AG10803 (cell line): ENCODE results near the gene GDF15.

Experiments
- DNase-seq: peaks from one replicate; pipeline ENCODE4 v3.0.0; 2010; ENCODE audit warnings: low read depth
- H3K4me3 ChIP-seq: 2 replicates; pipeline ENCODE4 v1.5.1; 2011; ENCODE audit warnings: mild to moderate bottlenecking, low read length, control low read depth
- TF ChIP-seq, protein P1 (sequence below): conservative IDR thresholded peaks from 2 replicates; pipeline ENCODE4 v1.5.1; 2011; ENCODE audit warnings: mild to moderate bottlenecking, low read length, control low read depth, inconsistent platforms

Gene GDF15

DNA sequence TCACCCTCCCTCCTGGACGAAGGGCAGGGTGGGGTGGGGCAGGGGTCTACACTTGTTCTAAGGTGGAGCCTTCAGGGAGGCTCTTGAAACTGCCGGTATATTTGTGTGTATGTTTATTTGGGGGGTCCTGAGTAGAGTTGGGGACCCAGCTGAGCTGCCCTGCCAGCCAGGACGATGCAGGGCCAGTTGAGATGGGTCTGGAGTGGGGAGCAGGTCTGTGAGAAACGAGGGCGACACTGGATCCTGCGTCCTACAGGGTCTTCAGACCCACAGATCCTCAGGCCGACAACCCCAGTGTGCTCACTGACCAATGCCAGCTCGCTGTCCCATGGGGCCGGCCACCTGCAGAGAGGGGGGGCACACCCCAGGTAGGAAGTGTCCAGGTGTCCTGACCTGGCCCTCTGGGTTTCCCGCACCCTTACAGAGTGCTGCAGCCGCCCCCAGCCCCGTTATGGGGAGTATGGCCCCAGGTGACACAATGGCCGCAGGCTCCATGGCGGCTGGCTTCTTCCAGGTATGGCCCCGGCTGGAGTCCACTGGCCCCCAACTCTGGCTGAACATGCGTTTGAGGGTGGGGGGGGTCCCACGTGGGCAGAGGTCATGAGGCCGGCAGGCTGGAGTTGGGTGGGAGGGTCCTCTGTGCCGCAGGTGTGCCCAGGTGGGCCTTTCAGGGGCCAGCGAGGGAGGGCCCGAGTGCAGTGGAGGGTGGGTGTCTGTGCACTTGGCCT is 44.6 kb downstream of the GDF15 start:
- DNase-seq = no peak
- TF ChIP-seq, protein P1, sequence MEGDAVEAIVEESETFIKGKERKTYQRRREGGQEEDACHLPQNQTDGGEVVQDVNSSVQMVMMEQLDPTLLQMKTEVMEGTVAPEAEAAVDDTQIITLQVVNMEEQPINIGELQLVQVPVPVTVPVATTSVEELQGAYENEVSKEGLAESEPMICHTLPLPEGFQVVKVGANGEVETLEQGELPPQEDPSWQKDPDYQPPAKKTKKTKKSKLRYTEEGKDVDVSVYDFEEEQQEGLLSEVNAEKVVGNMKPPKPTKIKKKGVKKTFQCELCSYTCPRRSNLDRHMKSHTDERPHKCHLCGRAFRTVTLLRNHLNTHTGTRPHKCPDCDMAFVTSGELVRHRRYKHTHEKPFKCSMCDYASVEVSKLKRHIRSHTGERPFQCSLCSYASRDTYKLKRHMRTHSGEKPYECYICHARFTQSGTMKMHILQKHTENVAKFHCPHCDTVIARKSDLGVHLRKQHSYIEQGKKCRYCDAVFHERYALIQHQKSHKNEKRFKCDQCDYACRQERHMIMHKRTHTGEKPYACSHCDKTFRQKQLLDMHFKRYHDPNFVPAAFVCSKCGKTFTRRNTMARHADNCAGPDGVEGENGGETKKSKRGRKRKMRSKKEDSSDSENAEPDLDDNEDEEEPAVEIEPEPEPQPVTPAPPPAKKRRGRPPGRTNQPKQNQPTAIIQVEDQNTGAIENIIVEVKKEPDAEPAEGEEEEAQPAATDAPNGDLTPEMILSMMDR = no peak

DNA sequence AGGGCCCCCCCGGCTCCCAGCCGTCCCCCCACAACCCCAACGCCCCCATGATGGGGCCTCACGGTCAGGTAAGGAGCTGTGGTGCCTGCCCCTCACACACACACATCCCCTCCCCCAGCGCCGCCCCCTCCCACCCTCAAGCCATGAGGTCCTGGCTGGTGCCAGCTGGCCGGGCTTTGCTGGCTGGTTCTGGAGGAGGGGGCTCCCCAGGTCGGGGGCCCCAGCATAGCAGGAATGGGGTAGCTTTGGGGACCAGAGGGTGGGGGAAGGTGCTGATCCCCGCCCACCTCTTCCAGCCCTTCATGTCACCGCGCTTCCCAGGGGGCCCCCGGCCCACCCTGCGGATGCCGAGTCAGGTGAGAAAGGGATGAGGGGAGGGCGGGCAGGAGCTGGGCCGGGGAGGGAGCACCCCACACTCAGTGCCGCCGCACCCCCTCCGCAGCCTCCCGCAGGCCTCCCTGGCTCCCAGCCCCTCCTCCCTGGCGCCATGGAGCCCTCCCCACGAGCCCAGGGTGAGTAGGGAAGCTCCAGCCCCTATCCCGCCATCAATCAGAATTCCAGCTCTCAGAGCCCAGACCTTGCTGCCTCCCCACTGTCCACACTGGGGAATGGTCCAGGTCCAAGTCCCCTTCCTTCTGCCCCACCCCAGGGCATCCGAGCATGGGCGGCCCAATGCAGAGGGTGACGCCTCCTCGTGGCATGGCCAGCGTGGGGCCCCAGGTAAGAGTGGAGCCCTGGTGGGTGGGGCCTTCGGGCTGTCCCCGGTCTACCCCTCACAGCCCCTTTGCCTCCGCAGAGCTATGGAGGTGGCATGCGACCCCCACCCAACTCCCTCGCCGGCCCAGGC is 45.6 kb downstream of the GDF15 start:
- no peak overlapping the region for H3K4me3 ChIP-seq
- no peak for DNase-seq
- TF ChIP-seq, protein P1 = no peak

More for the DNA sequence above, 44.6 kb downstream of the GDF15 start:
- H3K4me3 ChIP-seq = no peak overlapping the region

DNA sequence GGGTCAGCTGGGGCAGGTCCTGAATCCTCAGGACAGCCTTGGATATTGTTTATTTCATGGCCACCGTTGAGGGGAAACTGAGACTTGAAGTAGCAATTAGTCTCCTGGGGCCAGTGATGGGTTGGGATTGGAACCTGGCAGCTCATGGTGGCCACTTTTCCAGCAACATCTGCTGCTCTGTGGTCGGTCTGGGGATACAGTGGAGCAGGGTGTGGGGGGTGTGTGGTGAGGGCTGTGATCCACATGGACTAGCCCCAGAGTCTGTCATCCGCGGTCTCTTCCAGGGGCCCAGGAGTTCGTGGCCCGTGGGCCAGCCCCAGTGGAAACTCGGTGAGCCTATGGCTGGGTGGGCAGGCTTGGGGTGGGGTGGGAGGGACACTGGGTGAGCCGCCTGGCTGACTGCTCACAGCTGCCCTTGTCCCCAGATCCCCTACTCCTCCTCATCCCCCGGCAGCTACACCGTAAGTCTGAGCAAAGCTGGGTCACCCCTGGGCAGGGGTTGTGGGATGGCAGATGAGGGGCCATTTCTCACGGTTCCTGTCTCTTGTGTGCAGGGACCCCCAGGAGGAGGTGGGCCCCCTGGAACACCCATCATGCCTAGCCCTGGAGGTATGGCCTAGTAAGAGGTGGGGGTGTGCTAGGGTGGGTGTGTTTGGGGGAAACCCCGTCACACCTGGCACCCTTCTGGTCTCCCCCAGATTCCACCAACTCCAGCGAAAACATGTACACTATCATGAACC is 46.5 kb downstream of the GDF15 start:
- TF ChIP-seq, protein P1 = no peak
- peak; percentile 52 for DNase-seq
- H3K4me3 ChIP-seq = no peak overlapping the region

DNA sequence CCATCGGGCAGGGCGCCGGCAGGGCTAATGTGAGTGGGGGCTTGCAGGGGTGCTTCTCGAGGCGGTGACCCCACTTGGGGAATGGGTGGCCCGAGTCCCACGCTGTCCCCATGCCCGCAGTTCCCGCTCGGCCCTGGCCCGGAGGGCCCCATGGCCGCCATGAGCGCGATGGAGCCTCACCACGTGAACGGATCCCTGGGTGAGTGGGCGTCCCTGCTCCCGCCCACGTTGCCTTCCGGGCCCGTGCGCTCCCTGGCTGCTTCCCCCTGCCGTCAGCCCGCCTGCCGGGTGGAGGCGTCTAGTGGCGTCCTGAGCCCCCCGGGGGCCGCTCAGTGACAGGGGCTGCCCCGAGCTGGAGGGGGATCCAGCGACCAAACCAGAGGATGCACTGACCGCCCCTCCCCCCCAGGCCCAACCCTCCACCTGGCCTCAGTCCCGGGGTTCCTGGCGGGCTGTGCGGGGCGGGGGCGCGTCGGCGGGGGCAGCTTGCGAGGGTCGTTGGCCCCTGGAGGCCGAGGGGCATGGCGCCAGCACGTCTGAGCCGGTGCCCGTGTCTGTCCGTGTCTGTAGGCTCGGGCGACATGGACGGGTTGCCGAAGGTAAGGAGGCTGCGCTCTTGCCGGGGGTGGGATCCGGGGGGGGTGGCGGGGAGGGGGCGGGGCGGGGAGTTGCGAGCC is 47.2 kb downstream of the GDF15 start:
- TF ChIP-seq, protein P1 = no peak
- DNase-seq = no peak
- peak overlapping the region; percentile 46 for H3K4me3 ChIP-seq

DNA sequence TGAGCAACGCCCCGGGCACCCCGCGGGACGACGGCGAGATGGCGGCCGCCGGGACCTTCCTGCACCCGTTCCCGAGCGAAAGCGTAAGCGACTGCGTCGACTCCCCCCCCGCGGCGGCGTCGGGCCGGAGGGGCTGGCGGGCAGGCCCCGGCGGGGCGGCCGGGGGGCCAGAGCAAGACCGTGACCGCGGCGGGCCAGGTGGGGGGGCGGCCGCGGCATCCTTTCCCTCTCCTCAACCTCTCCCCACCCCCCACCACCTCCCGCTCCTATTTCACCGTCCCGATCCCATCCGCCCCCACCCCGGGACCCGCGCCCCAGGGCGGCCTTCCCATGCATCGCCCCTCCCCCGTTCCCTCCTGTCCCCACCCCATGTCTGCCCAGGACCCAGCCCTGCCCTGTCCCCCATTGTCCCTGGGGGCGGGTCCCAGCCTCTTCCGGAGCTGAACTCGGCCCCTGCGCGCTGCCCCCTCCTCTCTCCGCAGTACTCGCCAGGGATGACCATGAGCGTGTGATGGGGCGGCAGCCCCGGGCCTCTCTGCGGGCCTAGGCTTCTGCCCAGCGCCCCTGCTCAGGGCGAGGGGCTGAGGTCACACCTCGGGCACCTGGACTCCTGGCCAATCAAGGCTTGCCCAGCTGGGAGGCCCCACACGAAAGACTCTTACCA is 47.9 kb downstream of the GDF15 start:
- no peak for DNase-seq
- peak overlapping the region; percentile 29 for H3K4me3 ChIP-seq
- TF ChIP-seq, protein P1 = no peak

DNA sequence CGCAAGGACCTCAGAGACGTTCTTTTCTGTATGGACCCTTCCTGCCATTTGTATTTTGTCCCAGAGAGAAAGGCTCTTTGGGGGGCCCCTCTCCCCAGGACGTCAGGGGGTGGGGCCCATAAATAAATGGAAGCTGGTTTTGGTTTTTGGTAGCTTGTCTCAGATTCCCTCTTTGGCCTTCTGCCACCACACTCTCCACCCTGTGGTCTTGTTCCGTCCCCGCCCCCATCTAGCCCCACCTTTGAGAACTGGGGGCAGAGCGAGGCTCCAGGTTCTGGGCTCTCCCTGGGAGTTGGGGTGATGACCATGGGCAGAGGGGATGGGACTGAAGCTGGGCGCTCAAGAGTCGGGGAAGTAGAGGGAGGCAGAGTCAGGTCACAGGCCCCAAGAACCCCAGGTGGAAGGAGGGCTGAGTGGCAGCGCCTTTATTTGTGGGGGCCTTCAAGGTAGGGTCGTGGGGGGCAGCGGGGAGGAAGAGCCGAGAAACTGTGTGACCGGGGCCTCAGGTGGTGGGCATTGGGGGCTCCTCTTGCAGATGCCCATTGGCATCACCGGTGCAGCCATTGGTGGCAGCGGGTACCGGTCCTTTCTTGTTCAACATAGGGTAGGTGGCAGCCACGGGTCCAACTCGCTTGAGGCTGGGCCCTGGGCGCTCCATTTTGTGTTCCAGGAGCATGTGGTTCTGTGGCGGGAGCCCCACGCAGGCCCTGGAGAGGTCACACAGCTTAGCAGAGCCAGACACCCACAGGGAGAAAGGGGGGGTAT is 48.6 kb downstream of the GDF15 start:
- DNase-seq = no peak
- TF ChIP-seq, protein P1 = no peak
- H3K4me3 ChIP-seq = no peak overlapping the region
